Tibial artery (tissue), 4 donors: ENCODE measurements around the gene SLC6A9.

Experiments
- DNase-seq, 2 donors: peaks; one replicate each; pipeline ENCODE4 v3.0.0-alpha.2; 2019
- H3K27ac ChIP-seq, 2 donors: fragments of 200-600 bp; sonication (generic) in 1 of 2; 1 replicate in 1 of 2; 2 replicates in 1 of 2; pipeline ENCODE4 v1.5.1; 2018 to 2019; ENCODE audit warnings: mild to moderate bottlenecking in 1 of 2
- H3K27me3 ChIP-seq, 2 donors: fragments of 200-600 bp; sonication (generic) in 1 of 2; one replicate each; pipeline versions ENCODE4 v1.5.1 to v1.6.0; 2016 to 2019
- H3K36me3 ChIP-seq, 3 donors: fragments of 200-600 bp; sonication (generic) in 2 of 3; one replicate each; pipeline ENCODE4 v1.5.1; 2016 to 2019; ENCODE audit warnings: mild to moderate bottlenecking in 2 of 3
- H3K4me1 ChIP-seq, 4 donors: fragments of 200-600 bp; sonication (generic) in 2 of 4; 1 replicate in 3 of 4; 2 replicates in 1 of 4; pipeline ENCODE4 v1.5.1; 2016 to 2019
- H3K4me3 ChIP-seq, 2 donors: fragments of 200-600 bp; sonication (generic) in 1 of 2; 1 replicate in 1 of 2; 2 replicates in 1 of 2; pipeline ENCODE4 v1.5.1; 2018 to 2019; ENCODE audit warnings: mild to moderate bottlenecking in 2 of 2
- H3K9me3 ChIP-seq, 3 donors: fragments of 200-600 bp; sonication (generic) in 1 of 3; one replicate each; pipeline ENCODE4 v1.5.1; 2016 to 2019
- intact Hi-C: fragments of 100-400 bp; cut with DNase I; formaldehyde crosslinking; loops from one replicate; pipeline ENCODE4 v1.15.0; 2023; ENCODE audit warnings: low total_unique reads
- TF ChIP-seq, protein P1 (sequence below), 2 experiments: fragments of 200-600 bp in 1 of 2; fragments of 450-650 bp in 1 of 2; IDR thresholded peaks; one replicate each; pipeline ENCODE4 v1.5.1; 2017 to 2019; ENCODE audit warnings: antibody characterized with exemption in 2 of 2, mild to moderate bottlenecking in 1 of 2, moderate library complexity in 1 of 2

SLC6A9 gene

DNA sequence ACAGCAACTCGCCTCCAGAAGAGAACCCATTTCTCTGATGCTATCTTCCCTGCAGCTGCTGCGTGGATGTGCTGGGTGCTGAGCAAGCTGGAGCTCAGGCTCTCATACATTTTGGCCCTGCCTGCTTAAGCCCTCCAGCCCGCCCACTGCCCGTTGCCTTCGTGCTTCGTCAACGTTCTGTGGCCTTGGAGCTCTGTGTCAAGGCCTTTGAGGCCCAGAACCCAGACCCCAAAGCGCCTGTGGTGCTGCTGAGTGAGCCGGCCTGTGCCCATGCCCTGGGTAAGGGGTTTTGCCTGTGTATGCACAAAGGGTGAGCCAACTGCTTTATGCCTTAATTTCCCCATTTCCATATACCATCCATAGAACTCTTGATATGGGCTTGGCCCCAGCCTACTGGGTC is 60.4 kb downstream of the SLC6A9 start:
- no peaks in the 10 kb centered on the region for H3K9me3 ChIP-seq
- TF ChIP-seq, protein P1, sequence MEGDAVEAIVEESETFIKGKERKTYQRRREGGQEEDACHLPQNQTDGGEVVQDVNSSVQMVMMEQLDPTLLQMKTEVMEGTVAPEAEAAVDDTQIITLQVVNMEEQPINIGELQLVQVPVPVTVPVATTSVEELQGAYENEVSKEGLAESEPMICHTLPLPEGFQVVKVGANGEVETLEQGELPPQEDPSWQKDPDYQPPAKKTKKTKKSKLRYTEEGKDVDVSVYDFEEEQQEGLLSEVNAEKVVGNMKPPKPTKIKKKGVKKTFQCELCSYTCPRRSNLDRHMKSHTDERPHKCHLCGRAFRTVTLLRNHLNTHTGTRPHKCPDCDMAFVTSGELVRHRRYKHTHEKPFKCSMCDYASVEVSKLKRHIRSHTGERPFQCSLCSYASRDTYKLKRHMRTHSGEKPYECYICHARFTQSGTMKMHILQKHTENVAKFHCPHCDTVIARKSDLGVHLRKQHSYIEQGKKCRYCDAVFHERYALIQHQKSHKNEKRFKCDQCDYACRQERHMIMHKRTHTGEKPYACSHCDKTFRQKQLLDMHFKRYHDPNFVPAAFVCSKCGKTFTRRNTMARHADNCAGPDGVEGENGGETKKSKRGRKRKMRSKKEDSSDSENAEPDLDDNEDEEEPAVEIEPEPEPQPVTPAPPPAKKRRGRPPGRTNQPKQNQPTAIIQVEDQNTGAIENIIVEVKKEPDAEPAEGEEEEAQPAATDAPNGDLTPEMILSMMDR (IDR thresholded peaks at IDR 0.05): no peak
- peaks cover 0 to 33% (median 13%) of the 10 kb centered on the region in 3 donors for H3K36me3 ChIP-seq
- DNase-seq: no peak
- intact Hi-C loops: no loop called here
- H3K27me3 ChIP-seq: no peaks in the 10 kb centered on the region
- no peak overlapping the region for H3K27ac ChIP-seq
- peak overlapping the region in 1 of 2 donors; percentile 91 for H3K4me3 ChIP-seq
- peaks cover 0 to 30% (median 24%) of the 10 kb centered on the region in 4 donors for H3K4me1 ChIP-seq

GRCh38 chr1:43970502-43970901 is 60.8 kb downstream of the SLC6A9 start:
- Histone ChIP-seq H3K27ac (peak overlapping the region; percentile 33 to 58), H3K27me3 (no peaks in the 10 kb centered on the region), H3K4me3 (peak overlapping the region; percentile 76 to 91), H3K9me3 (no peaks in the 10 kb centered on the region), H3K4me1 (peaks cover 0 to 26% (median 20%) of the 10 kb centered on the region in 4 donors), H3K36me3 (peaks cover 0 to 37% (median 17%) of the 10 kb centered on the region in 3 donors)
- TF ChIP-seq, protein P1 (IDR thresholded peaks at IDR 0.05): no peak
- no peak for DNase-seq
- intact Hi-C loops: no loop called here

GRCh38 chr1:43969746-43970466 is 61.4 kb downstream of the SLC6A9 start, which contains the start of gene DPH2:
Gene DPH2, plus strand, starts transcription at chr1:43970010. Its CDS starts 166 bp downstream, at chr1:43970176.
- Histone ChIP-seq H3K36me3 (peaks cover 0 to 39% (median 17%) of the 10 kb centered on the region in 3 donors), H3K27ac (peak within 1 kb of the TSS; percentile 33 to 58), H3K4me3 (peak within 1 kb of the TSS; percentile 76 to 91), H3K4me1 (peaks cover 0 to 24% (median 18%) of the 10 kb centered on the region in 4 donors), H3K27me3 (no peaks in the 10 kb centered on the region), H3K9me3 (no peaks in the 10 kb centered on the region)
- intact Hi-C loops: no loop called here
- TF ChIP-seq, protein P1 (IDR thresholded peaks at IDR 0.05): no peak
- DNase-seq: peak; percentile 98

DNA sequence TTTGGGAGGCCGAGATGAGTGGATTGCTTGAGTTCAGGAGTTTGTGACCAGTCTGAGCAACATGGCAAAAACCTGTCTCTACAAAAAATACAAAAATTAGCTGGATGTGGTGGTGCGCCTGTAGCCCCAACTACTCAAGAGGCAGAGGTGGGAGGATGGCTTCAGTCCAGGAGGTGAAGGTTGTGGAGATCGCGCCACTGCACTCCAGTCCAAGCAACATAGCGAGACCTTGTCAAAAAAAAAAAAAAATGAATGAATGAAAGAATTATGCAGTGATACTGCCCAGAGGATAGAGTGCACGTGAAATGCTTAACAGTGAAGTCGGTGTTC is 61.9 kb downstream of the SLC6A9 start:
- intact Hi-C loops: no loop called here
- Histone ChIP-seq H3K36me3 (peaks cover 0 to 43% (median 17%) of the 10 kb centered on the region in 3 donors), H3K4me3 (peak overlapping the region; percentile 76 to 91), H3K27me3 (no peaks in the 10 kb centered on the region), H3K9me3 (no peaks in the 10 kb centered on the region), H3K4me1 (peaks cover 0 to 24% (median 18%) of the 10 kb centered on the region in 4 donors), H3K27ac (no peak overlapping the region)
- TF ChIP-seq, protein P1 (IDR thresholded peaks at IDR 0.05): peak in 1 of 2 experiments; percentile 40
- DNase-seq: no peak

GRCh38 chr1:43968348-43968948 is 62.8 kb downstream of the SLC6A9 start:
- H3K4me1 ChIP-seq: peaks cover 0 to 18% (median 14%) of the 10 kb centered on the region in 4 donors
- no peaks in the 10 kb centered on the region for H3K9me3 ChIP-seq
- no peaks in the 10 kb centered on the region for H3K27me3 ChIP-seq
- no peak for DNase-seq
- TF ChIP-seq, protein P1 (IDR thresholded peaks at IDR 0.05): no peak
- intact Hi-C loops: no loop called here
- peaks cover 0 to 53% (median 22%) of the 10 kb centered on the region in 3 donors for H3K36me3 ChIP-seq
- H3K27ac ChIP-seq: no peak overlapping the region
- H3K4me3 ChIP-seq: no peak overlapping the region
